Kidney (tissue), 14 donors: ENCODE data around the gene MAVS. TPM values are rescaled to one million over a fixed set of nuclear protein-coding genes. Genes with fewer than 3 reads are reported as not detected.
A peak's percentile ranks its signal among the peaks of the same experiment; 100 is the strongest.
"Not testable (repeated sequence)": the region's sequence is repeated elsewhere in the genome, so short reads cannot be mapped to it uniquely, and the experiment has no call there.

Source experiments
- DNase-seq, 5 donors: peaks; one replicate each; pipeline ENCODE4 v3.0.0-alpha.2; 2013 to 2020
- FAIRE-seq: peaks from 2 replicates; lab custom pipeline; 2012; peaks lifted over from hg19 to GRCh38; lab: Jason Lieb, UNC
- H3K27ac ChIP-seq, 2 donors: one replicate each; pipeline ENCODE4 v1.7.0; 2013; ENCODE audit warnings: low read depth in 2 of 2, low read length in 2 of 2, inconsistent platforms in 1 of 2
- H3K27me3 ChIP-seq: one replicate; pipeline ENCODE4 v1.7.1; 2013; ENCODE audit warnings: low read length, inconsistent platforms; ENCODE audit not compliant: control insufficient read depth, insufficient read depth
- H3K36me3 ChIP-seq, 3 donors: one replicate each; pipeline versions ENCODE4 v1.7.0 to v1.7.1; 2013; ENCODE audit warnings: low read length in 3 of 3, control low read depth in 1 of 3, inconsistent platforms in 1 of 3; ENCODE audit not compliant: insufficient read depth in 3 of 3, control insufficient read depth in 2 of 3
- H3K4me1 ChIP-seq, 3 donors: one replicate each; pipeline versions ENCODE4 v1.7.0 to v1.7.1; 2013; ENCODE audit warnings: low read length in 3 of 3, inconsistent platforms in 1 of 3, low read depth in 1 of 3; ENCODE audit not compliant: control insufficient read depth in 2 of 3, insufficient read depth in 2 of 3
- H3K4me3 ChIP-seq, 3 donors: one replicate each; pipeline versions ENCODE4 v1.7.0 to v1.8.1; 2013; ENCODE audit warnings: low read length in 3 of 3, control low read depth in 1 of 3, inconsistent platforms in 1 of 3
- H3K9ac ChIP-seq, 3 donors: one replicate each; pipeline versions ENCODE4 v1.7.0 to v1.7.1; 2013; ENCODE audit warnings: low read length in 3 of 3, control low read depth in 1 of 3, inconsistent platforms in 1 of 3
- H3K9me3 ChIP-seq, 3 donors: one replicate each; pipeline versions ENCODE4 v1.7.0 to v1.7.1; 2013; ENCODE audit warnings: low read length in 3 of 3, control low read depth in 1 of 3, inconsistent platforms in 1 of 3; ENCODE audit not compliant: control insufficient read depth in 2 of 3, insufficient read depth in 1 of 3
- CTCF ChIP-seq: IDR thresholded peaks from 3 replicates; pipeline ENCODE4 v1.5.1; 2012; ENCODE audit warnings: mild to moderate bottlenecking, moderate library complexity, borderline replicate concordance; ENCODE audit not compliant: insufficient read depth; ENCODE audit errors: extremely low read depth
- intact Hi-C: fragments of 100-400 bp; cut with DNase I; formaldehyde crosslinking; loops from one replicate; pipeline ENCODE4 v1.11.1; 2022
- polyA plus RNA-seq: library from polyadenylated mRNA; stranded (reverse); fragments of 350-450 nt; fragmentation: Illumina TruSeq; extraction: RNeasy Lipid Tissue Mini Kit (QIAGEN cat#74804); gene quantifications from one replicate; pipeline ENCODE4 v1.2.3, GENCODE V29; 2014; ENCODE audit warnings: low read depth, low replicate concordance; ENCODE audit not compliant: insufficient read depth
- total RNA-seq: library from RNA; stranded (reverse); fragmentation: NEBNext Ultra II Directional; extraction: Animal tissue kit (Norgen Biotek cat#: 25700); gene quantifications from one replicate; pipeline ENCODE4 v1.2.1, GENCODE V29; 2021
- donor health status: control.
- donor health status: control.
- donor health status: control.
- donor health status: control.
- donor health status: control.
- donor health status: DM: yes; HTN: yes; CAD: no.
- donor health status: Normal renal cell carcinoma (clear cell type).

The MAVS gene
- total and polyA plus RNA-seq, 2 donors from 2014 or later = 10.0 to 46.8 TPM

GRCh38 chr20:3825526-3825925 is 21.1 kb upstream of the MAVS start:
- peak in 1 of 5 donors; percentile 31 for DNase-seq
- H3K4me3 ChIP-seq = no peak overlapping the region
- H3K9ac ChIP-seq = no peak overlapping the region
- FAIRE-seq = no peak
- peaks cover 0 to 22% (median 15%) of the 10 kb centered on the region in 3 donors for H3K36me3 ChIP-seq
- no peak for TF ChIP-seq CTCF
- peaks cover 0 to 4% (median 3%) of the 10 kb centered on the region in 3 donors for H3K4me1 ChIP-seq
- H3K9me3 ChIP-seq = no peaks in the 10 kb centered on the region
- intact Hi-C loops = no loop called here
- H3K27me3 ChIP-seq = no peaks in the 10 kb centered on the region
- H3K27ac ChIP-seq = no peak overlapping the region

GRCh38 chr20:3826420-3826819 is 20.2 kb upstream of the MAVS start:
- TF ChIP-seq CTCF = no peak
- Histone ChIP-seq H3K4me3 (no peak overlapping the region), H3K27ac (no peak overlapping the region), H3K9me3 (no peaks in the 10 kb centered on the region), H3K36me3 (peaks cover 0 to 22% (median 15%) of the 10 kb centered on the region in 3 donors), H3K9ac (no peak overlapping the region), H3K27me3 (no peaks in the 10 kb centered on the region), H3K4me1 (peaks cover 0 to 3% (median 2%) of the 10 kb centered on the region in 3 donors)
- FAIRE-seq (no peak), DNase-seq (no peak)
- intact Hi-C loops = no loop called here

- Histone ChIP-seq H3K27me3 (no peaks in the 10 kb centered on the region), H3K36me3 (peaks cover 0 to 12% (median 0%) of the 10 kb centered on the region in 3 donors), H3K4me1 (no peaks in the 10 kb centered on the region), H3K4me3 (no peak overlapping the region), H3K9me3 (no peaks in the 10 kb centered on the region), H3K9ac (no peak overlapping the region), H3K27ac (no peak overlapping the region)
- FAIRE-seq = no peak
- intact Hi-C loops = no loop called here
- TF ChIP-seq CTCF = no peak
- no peak for DNase-seq
Measured at GRCh38 chr20:3828798-3829197, 17.8 kb upstream of the MAVS start.

GRCh38 chr20:3829891-3830290 is 16.7 kb upstream of the MAVS start:
- H3K4me3 ChIP-seq, DNase-seq, H3K9ac ChIP-seq, H3K9me3 ChIP-seq, H3K27me3 ChIP-seq, FAIRE-seq, H3K4me1 ChIP-seq, H3K27ac ChIP-seq, H3K36me3 ChIP-seq, intact Hi-C loops: not testable (repeated sequence)
